GM12878 (cell line): ENCODE measurements around the gene FAM89B. TPM values are rescaled to one million over a fixed set of nuclear protein-coding genes. Genes with fewer than 3 reads are reported as not detected.

ENCODE experiments used
- ATAC-seq: fragments of 200-7000 bp; cut with Tn5 transposase; 3 replicates; pipeline ENCODE4 v1.9.1; 2020; ENCODE audit warnings: mild to moderate bottlenecking, moderate library complexity
- BruUV-seq: library from RNA; stranded (reverse); fragments of 400-500 nt; replicated peaks from 2 replicates; lab custom pipeline; 2021; lab: Mats Ljungman, UMichigan
- CTCF ChIA-PET: fragments of 300-600 bp; sonication (Branson Sonifier 250); formaldehyde crosslinking; extraction: SDS; loops from one replicate; lab custom pipeline; 2021; ENCODE audit warnings: inconsistent platforms; lab: Yijun Ruan, JAX
- POLR2A ChIA-PET: fragments of 350-600 bp; formaldehyde crosslinking; extraction: SDS; loops from one replicate; lab custom pipeline; 2021; ENCODE audit warnings: inconsistent platforms; lab: Charles Lee
- RAD21 ChIA-PET: fragments of 300-600 bp; sonication (Branson Sonifier 250); formaldehyde crosslinking; loops from one replicate; lab custom pipeline; 2023; ENCODE audit warnings: antibody characterized with exemption; ENCODE audit not compliant: unreplicated experiment; lab: Charles Lee
- SMC1A ChIA-PET: fragments of 300-600 bp; sonication (Branson Sonifier 250); formaldehyde crosslinking; loops from one replicate; lab custom pipeline; 2023; ENCODE audit not compliant: unreplicated experiment, uncharacterized antibody; lab: Charles Lee
- DNase-seq: peaks from one replicate; pipeline ENCODE4 v3.0.0-alpha.2; 2011; ENCODE audit warnings: low read depth, low spot score
- FAIRE-seq: peaks from 3 replicates; lab custom pipeline; 2011; peaks lifted over from hg19 to GRCh38; lab: Jason Lieb, UNC
- H2AFZ ChIP-seq: 2 replicates; pipeline ENCODE4 v1.6.0; 2011; ENCODE audit warnings: low read depth, low read length, control low read depth; ENCODE audit not compliant: control insufficient read depth
- H3K27ac ChIP-seq: 2 replicates; pipeline ENCODE4 v1.5.1; 2011; ENCODE audit warnings: control low read depth; ENCODE audit not compliant: control insufficient read depth, insufficient read depth
- H3K27me3 ChIP-seq, 2 experiments: replicated peaks in 1 of 2; 2 replicates each; pipeline versions ENCODE4 v1.6.0 to v1.6.1; 2011; ENCODE audit warnings: low read length in 1 of 2; ENCODE audit not compliant: control insufficient read depth in 2 of 2, insufficient read depth in 2 of 2
- H3K36me3 ChIP-seq, 2 experiments: 2 replicates each; pipeline ENCODE4 v1.5.1; 2011; ENCODE audit warnings: low read length in 1 of 2; ENCODE audit not compliant: control insufficient read depth in 2 of 2, insufficient read depth in 2 of 2
- H3K4me1 ChIP-seq: 2 replicates; pipeline ENCODE4 v1.6.1; 2011; ENCODE audit warnings: mild to moderate bottlenecking, low read length, moderate library complexity, mixed read lengths; ENCODE audit not compliant: control insufficient read depth, insufficient read depth
- H3K4me2 ChIP-seq: 2 replicates; pipeline ENCODE4 v1.6.0; 2011; ENCODE audit warnings: control low read depth; ENCODE audit not compliant: control insufficient read depth, insufficient read depth
- H3K4me3 ChIP-seq: fragments of 200-600 bp; sonication (generic); 2 replicates; pipeline ENCODE4 v1.5.1; 2016
- H3K79me2 ChIP-seq: 2 replicates; pipeline ENCODE4 v1.6.0; 2011; ENCODE audit warnings: low read length; ENCODE audit not compliant: control insufficient read depth, insufficient read depth
- H3K9ac ChIP-seq: 2 replicates; pipeline ENCODE4 v1.8.0; 2011; ENCODE audit warnings: low read length, control low read depth, mixed read lengths; ENCODE audit not compliant: control insufficient read depth, insufficient read depth
- H3K9me3 ChIP-seq: replicated peaks from 3 replicates; pipeline ENCODE4 v1.5.1; 2011; ENCODE audit warnings: mild to moderate bottlenecking, low read length; ENCODE audit not compliant: control insufficient read depth, insufficient read depth
- H4K20me1 ChIP-seq: 2 replicates; pipeline ENCODE4 v1.6.0; 2011; ENCODE audit not compliant: control insufficient read depth, insufficient read depth
- BCL11A ChIP-seq: IDR thresholded peaks from 2 replicates; pipeline ENCODE4 v1.6.1; 2011; ENCODE audit warnings: low read depth, low read length
- CTCF ChIP-seq, 3 experiments: IDR thresholded peaks in 2 of 3; conservative IDR thresholded peaks in 1 of 3; 2 replicates each; pipeline ENCODE4 v1.5.1; 2011; ENCODE audit warnings: low read depth in 3 of 3, low read length in 3 of 3, mild to moderate bottlenecking in 3 of 3, control low read depth in 2 of 3, moderate library complexity in 2 of 3, inconsistent platforms in 1 of 3, mixed read lengths in 1 of 3; ENCODE audit not compliant: control insufficient read depth in 2 of 3, insufficient read depth in 1 of 3; ENCODE audit errors: extremely low read depth in 1 of 3
- EED ChIP-seq: sonication (generic); IDR thresholded peaks from 2 replicates; pipeline ENCODE4 v1.6.1; 2016; ENCODE audit warnings: antibody characterized with exemption, low read depth
- IKZF2 ChIP-seq, 2 experiments: fragments of 450-650 bp; IDR thresholded peaks; 2 replicates each; pipeline ENCODE4 v1.6.1; 2017; ENCODE audit warnings: mild to moderate bottlenecking in 2 of 2, moderate library complexity in 2 of 2
- NBN ChIP-seq: fragments of 450-650 bp; IDR thresholded peaks from 2 replicates; pipeline ENCODE4 v1.6.1; 2016
- NFYB ChIP-seq: IDR thresholded peaks from 2 replicates; pipeline ENCODE4 v1.6.1; 2011; ENCODE audit warnings: low read depth, mild to moderate bottlenecking, low read length, improper control_type of control experiment, moderate library complexity; ENCODE audit not compliant: insufficient read depth
- PKNOX1 ChIP-seq: fragments of 450-650 bp; IDR thresholded peaks from 2 replicates; pipeline ENCODE4 v1.6.1; 2016; ENCODE audit warnings: mild to moderate bottlenecking
- POLR2A ChIP-seq: IDR thresholded peaks from 2 replicates; pipeline ENCODE4 v1.6.1; 2011; ENCODE audit warnings: low read depth, mild to moderate bottlenecking, low read length
- PRDM15 ChIP-seq: fragments of 450-650 bp; formaldehyde crosslinking; IDR thresholded peaks from 2 replicates; pipeline ENCODE4 v1.4.0; 2020; ENCODE audit warnings: mild to moderate bottlenecking, moderate library complexity
- RUNX3 ChIP-seq: IDR thresholded peaks from 2 replicates; pipeline ENCODE4 v1.6.1; 2012; ENCODE audit warnings: low read length, inconsistent platforms
- SMC3 ChIP-seq: IDR thresholded peaks from 2 replicates; pipeline ENCODE4 v1.6.1; 2011; ENCODE audit warnings: low read length, improper control_type of control experiment, borderline replicate concordance
- ZBTB11 ChIP-seq: fragments of 450-650 bp; formaldehyde crosslinking; IDR thresholded peaks from 2 replicates; pipeline ENCODE4 v1.5.0; 2022; ENCODE audit warnings: mild to moderate bottlenecking, missing genetic modification characterization
- WGBS: methylation state at CpG from one replicate; pipeline ENCODE4 v1.1.6; 2016; ENCODE audit warnings: low lambda C conversion rate; ENCODE audit not compliant: insufficient replicate concordance, insufficient coverage; ENCODE audit errors: missing lambda C conversion rate; 5-methylcytosine and 5-hydroxymethylcytosine counted together
- in situ Hi-C: fragments of 300-500 bp; cut with MboI; formaldehyde crosslinking; loops from 9 replicates; pipeline ENCODE4 v1.14.3; 2018; ENCODE audit warnings: mixed read lengths
- intact Hi-C: fragments of 100-400 bp; cut with micrococcal nuclease; formaldehyde crosslinking; loops from one replicate; pipeline ENCODE4 v1.14.2; 2022; ENCODE audit not compliant: unreplicated experiment
- polyA plus RNA-seq, 11 experiments: library from polyadenylated mRNA; depleted of rRNA in 4 of 11; unstranded in 6 of 11; stranded (reverse) in 5 of 11; fragments of >200 nt; fragmentation: Nextera tagmentation in 4 of 11; fragmentation: Illumina TruSeq in 1 of 11; extraction: Ambion mirVana in 4 of 11; extraction: Trizol in 1 of 11; gene quantifications; 1 replicate in 1 of 11; 2 replicates in 10 of 11; pipeline versions ENCODE4 v1.2.1 to v1.2.3, GENCODE V29; 2011 to 2016; ENCODE audit warnings: inconsistent platforms in 2 of 11, missing spikeins in 2 of 11, low read depth in 1 of 11
- total RNA-seq, 4 experiments: library from RNA; depleted of rRNA in 3 of 4; stranded (reverse); fragments of >200 nt in 3 of 4; fragmentation: Illumina TruSeq in 1 of 4; extraction: Trizol in 1 of 4; gene quantifications; 2 replicates each; pipeline versions ENCODE4 v1.2.1 to v1.2.3, GENCODE V29; 2013 to 2021

Gene FAM89B
- total and polyA plus RNA-seq, 10 of the 15 experiments (the other 5 are each of a cell fraction or from before 2014, with no cell fraction given): 0.34 to 36.7 (median 9.8) TPM

- TF ChIP-seq ZBTB11 (CRISPR knock-in tag) (no peak), PRDM15 (CRISPR knock-in tag) (no peak)
Observed at GRCh38 chr11:65571420-65571819, 918 bp upstream of the FAM89B start (continued).

- POLR2A ChIA-PET: interaction anchor here (0.8 to 4.7 kb wide), 7 partner anchors 17 to 75 kb away, joined by 4 to 66 read pairs (median 10); partner anchors contain the start of gene PCNX3
- SMC1A ChIA-PET: interaction anchor here (0.6 to 4.8 kb wide), 9 partner anchors 15 to 216 kb away, joined by 3 to 48 read pairs (median 4); partner anchors contain the start of genes PCNX3 and SIPA1
- WGBS: 7% methylated on average over 11 of the region's 11 CpGs
- peaks cover 25% of the 10 kb centered on the region for H3K4me1 ChIP-seq
- no peak for FAIRE-seq
- H4K20me1 ChIP-seq: no peaks in the 10 kb centered on the region
- H3K79me2 ChIP-seq: peaks cover 66% of the 10 kb centered on the region
- intact Hi-C loops (loop anchor here (5.0 kb wide), 1 partner anchor 155 kb away; no protein-coding TSS in a partner anchor), in situ Hi-C loops (no loop called here)
- BruUV-seq: no TSS peak
- RAD21 ChIA-PET: interaction anchor here (0.6 to 6.1 kb wide), 13 partner anchors 16 to 748 kb away, joined by 3 to 58 read pairs (median 6); partner anchors contain the start of genes MAP3K11 and PCNX3
- no peaks in the 10 kb centered on the region for H3K9me3 ChIP-seq
- no peaks in the 10 kb centered on the region for H3K27me3 ChIP-seq
- no peak overlapping the region for H2AFZ ChIP-seq
- DNase-seq: no peak
- no peaks in the 10 kb centered on the region; a peak in 1 of 4 replicates for H3K36me3 ChIP-seq
- peak overlapping the region; percentile 79 for H3K4me3 ChIP-seq
- peak overlapping the region; percentile 94 for H3K4me2 ChIP-seq
- H3K9ac ChIP-seq: peak overlapping the region; percentile 56; the same call in 1 of the 2 replicates
- no peak for ATAC-seq
- CTCF ChIA-PET: interaction anchor here (0.7 to 5.5 kb wide), 12 partner anchors 10 to 289 kb away, joined by 3 to 89 read pairs (median 4); partner anchors contain the start of genes MUS81, PCNX3 and SIPA1
- no peak overlapping the region for H3K27ac ChIP-seq
- TF ChIP-seq EED (no peak), POLR2A (no peak), NFYB (no peak), SMC3 (peak; percentile 24; the same call in 1 of the 2 replicates), BCL11A (no peak), CTCF (IDR thresholded peaks at IDR 0.05 in 2 of 3, conservative IDR thresholded peaks at IDR 0.05 in 1 of 3; ENCODE audit: control insufficient read depth in 2 of 3, extremely low read depth in 1 of 3, insufficient read depth in 1 of 3, low read depth in 3 of 3, low read length in 3 of 3) (peak; percentile 36 to 60 (median 55); a peak in 5 of 6 replicates), IKZF2 (IDR thresholded peaks at IDR 0.05) (peak in 1 of 2 experiments; percentile 15; a peak in 1 of 4 replicates), NBN (peak; percentile 53), PKNOX1 (no peak), RUNX3 (no peak)
Observed at GRCh38 chr11:65571940-65572339, 398 bp upstream of the FAM89B start.
